Gastrocnemius medialis (tissue), 4 donors: ENCODE data around the gene THPO. TPM values are rescaled to one million over a fixed set of nuclear protein-coding genes. Genes with fewer than 3 reads are reported as not detected.

Experiments used
- ATAC-seq, 2 donors: fragments of 150-250 bp; one replicate each; pipeline ENCODE4 v1.9.1; 2016
- DNase-seq, 2 donors: peaks; one replicate each; pipeline ENCODE4 v3.0.0-alpha.2; 2019
- H3K27ac ChIP-seq, 4 donors: fragments of 200-600 bp; sonication (generic); 1 replicate in 1 of 4; 2 replicates in 3 of 4; pipeline ENCODE4 v1.5.1; 2016 to 2018; ENCODE audit warnings: mild to moderate bottlenecking in 2 of 4, moderate library complexity in 1 of 4
- H3K27me3 ChIP-seq, 3 donors: fragments of 200-600 bp; sonication (generic) in 2 of 3; 1 replicate in 1 of 3; 2 replicates in 2 of 3; pipeline versions ENCODE4 v1.5.1 to v1.6.0; 2016 to 2019; ENCODE audit warnings: mild to moderate bottlenecking in 1 of 3, moderate library complexity in 1 of 3
- H3K36me3 ChIP-seq, 2 donors: fragments of 200-600 bp; sonication (generic) in 1 of 2; one replicate each; pipeline ENCODE4 v1.5.1; 2017 to 2018
- H3K4me1 ChIP-seq, 2 donors: fragments of 200-600 bp; sonication (generic) in 1 of 2; one replicate each; pipeline ENCODE4 v1.5.1; 2016 to 2017; ENCODE audit warnings: mild to moderate bottlenecking in 2 of 2
- H3K4me3 ChIP-seq, 4 donors: fragments of 200-600 bp; sonication (generic) in 3 of 4; 1 replicate in 1 of 4; 2 replicates in 3 of 4; pipeline ENCODE4 v1.5.1; 2016 to 2019; ENCODE audit warnings: mild to moderate bottlenecking in 2 of 4
- H3K9me3 ChIP-seq, 3 donors: fragments of 200-600 bp; sonication (generic) in 2 of 3; 1 replicate in 1 of 3; 2 replicates in 2 of 3; pipeline ENCODE4 v1.5.1; 2016 to 2019
- CTCF ChIP-seq, 5 experiments: fragments of 450-650 bp in 3 of 5; fragments of 200-600 bp in 2 of 5; sonication (generic) in 2 of 5; IDR thresholded peaks in 4 of 5; conservative IDR thresholded peaks in 1 of 5; 1 replicate in 4 of 5; 2 replicates in 1 of 5; pipeline ENCODE4 v1.5.1; 2016 to 2019; ENCODE audit warnings: antibody characterized with exemption in 5 of 5, mild to moderate bottlenecking in 3 of 5, moderate library complexity in 3 of 5
- POLR2A ChIP-seq, 2 donors: fragments of 450-650 bp; IDR thresholded peaks; one replicate each; pipeline ENCODE4 v1.6.1; 2017; ENCODE audit warnings: antibody characterized with exemption in 2 of 2, mild to moderate bottlenecking in 2 of 2, moderate library complexity in 2 of 2
- in situ Hi-C, 4 donors: fragments of 200-750 bp; cut with MboI; loops; one replicate each; pipeline versions ENCODE4 v1.15.0 to v1.8.0; 2017; ENCODE audit warnings: low sequenced_read_pairs in 4 of 4
- intact Hi-C: fragments of 100-400 bp; cut with DNase I; formaldehyde crosslinking; loops from one replicate; pipeline ENCODE4 v1.15.1; 2023; ENCODE audit warnings: low total_unique reads
- total RNA-seq, 4 donors: library from RNA; depleted of rRNA; stranded (reverse); fragments of >200 nt; gene quantifications; one replicate each; pipeline versions ENCODE4 v1.1.0 to v1.2.3, GENCODE V29; 2016

The THPO gene
- total RNA-seq, 4 donors from 2014 or later: 0.36 to 2.5 (median 0.69) TPM; not detected in 1

DNA sequence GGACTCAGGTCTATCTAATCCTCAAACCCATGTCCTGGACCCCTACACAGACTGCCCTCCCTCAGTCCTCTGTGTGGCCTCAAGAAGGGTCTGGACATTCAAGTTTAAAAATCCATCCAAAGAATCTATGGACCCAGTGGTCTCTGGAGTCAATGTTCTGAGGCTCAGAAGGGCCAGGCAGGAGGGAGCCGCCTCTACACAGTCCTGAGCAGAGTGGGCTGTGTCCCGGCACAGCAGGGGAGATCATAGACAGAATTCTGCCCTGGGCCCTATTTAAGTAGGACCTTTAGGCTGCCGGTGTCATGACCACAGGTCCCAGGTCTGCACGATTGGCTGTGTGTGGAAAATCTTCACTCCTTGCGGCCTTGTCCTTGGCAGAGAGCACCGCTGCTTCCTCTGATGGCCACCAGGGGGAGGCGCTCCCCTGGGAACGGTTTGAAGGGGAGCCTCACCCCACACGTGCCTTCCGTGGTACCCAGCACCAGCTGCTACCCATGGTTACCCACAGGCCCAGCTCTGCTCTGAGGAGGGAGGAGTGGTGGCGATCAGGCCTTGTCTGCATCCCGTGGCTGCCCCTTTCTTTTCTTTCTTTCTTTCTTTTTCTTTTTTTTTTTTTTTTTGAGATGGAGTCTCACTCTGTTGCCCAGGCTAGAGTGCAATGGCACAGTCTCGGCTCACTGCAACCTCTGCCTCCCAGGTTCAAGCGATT lies 39.8 kb upstream of the THPO start:
- ATAC-seq: peak; percentile 55 to 63
- intact Hi-C loops: no loop called here

GRCh38 chr3:184415203-184415490 lies 37.1 kb upstream of the THPO start:
- in situ Hi-C loops: no loop called here
- Histone ChIP-seq H3K4me3 (no peak overlapping the region), H3K27ac (no peak overlapping the region), H3K36me3 (no peaks in the 10 kb centered on the region), H3K9me3 (no peaks in the 10 kb centered on the region), H3K27me3 (no peaks in the 10 kb centered on the region), H3K4me1 (no peaks in the 10 kb centered on the region)
- intact Hi-C loops: no loop called here
- TF ChIP-seq CTCF (IDR thresholded peaks at IDR 0.05 in 4 of 5, conservative IDR thresholded peaks at IDR 0.05 in 1 of 5): no peak
- no peak for TF ChIP-seq POLR2A (IDR thresholded peaks at IDR 0.05)
- DNase-seq: no peak
- no peak for ATAC-seq

More for the DNA sequence above, 39.8 kb upstream of the THPO start:
- H3K36me3 ChIP-seq: no peaks in the 10 kb centered on the region
- no peaks in the 10 kb centered on the region for H3K27me3 ChIP-seq
- in situ Hi-C loops: no loop called here
- peak in 1 of 2 donors; percentile 25 for DNase-seq
- no peak for TF ChIP-seq POLR2A (IDR thresholded peaks at IDR 0.05)
- TF ChIP-seq CTCF (IDR thresholded peaks at IDR 0.05 in 4 of 5, conservative IDR thresholded peaks at IDR 0.05 in 1 of 5): peak; percentile 35 to 69 (median 63)
- H3K27ac ChIP-seq: no peak overlapping the region
- H3K4me1 ChIP-seq: no peaks in the 10 kb centered on the region
- no peaks in the 10 kb centered on the region for H3K9me3 ChIP-seq
- H3K4me3 ChIP-seq: no peak overlapping the region

- no peaks in the 10 kb centered on the region for H3K27me3 ChIP-seq
- H3K27ac ChIP-seq: no peak overlapping the region
- DNase-seq (no peak), ATAC-seq (no peak)
- in situ Hi-C loops (no loop called here), intact Hi-C loops (no loop called here)
- H3K36me3 ChIP-seq: no peaks in the 10 kb centered on the region
- no peaks in the 10 kb centered on the region for H3K4me1 ChIP-seq
- no peak overlapping the region for H3K4me3 ChIP-seq
- TF ChIP-seq CTCF (IDR thresholded peaks at IDR 0.05 in 4 of 5, conservative IDR thresholded peaks at IDR 0.05 in 1 of 5): no peak
- TF ChIP-seq POLR2A (IDR thresholded peaks at IDR 0.05): no peak
- no peaks in the 10 kb centered on the region for H3K9me3 ChIP-seq
Measured at GRCh38 chr3:184414418-184415202, 36.6 kb upstream of the THPO start.

- no peak for TF ChIP-seq CTCF (IDR thresholded peaks at IDR 0.05 in 4 of 5, conservative IDR thresholded peaks at IDR 0.05 in 1 of 5)
- no peak for TF ChIP-seq POLR2A (IDR thresholded peaks at IDR 0.05)
- intact Hi-C loops (no loop called here), in situ Hi-C loops (no loop called here)
- Histone ChIP-seq H3K27me3 (no peaks in the 10 kb centered on the region), H3K36me3 (no peaks in the 10 kb centered on the region), H3K9me3 (no peaks in the 10 kb centered on the region), H3K4me3 (no peak overlapping the region), H3K27ac (no peak overlapping the region), H3K4me1 (no peaks in the 10 kb centered on the region)
- ATAC-seq (no peak), DNase-seq (no peak)
Measured at GRCh38 chr3:184409946-184410500, 32.0 kb upstream of the THPO start.
